Rectal smooth muscle tissue (tissue), 1 donor: Measurements from ENCODE around the gene WASL.
A peak's percentile ranks its signal among the peaks of the same experiment; 100 is the strongest.
"Not testable (repeated sequence)": the region's sequence is repeated elsewhere in the genome, so short reads cannot be mapped to it uniquely, and the experiment has no call there.

Source experiments
- H3K27ac ChIP-seq: one replicate; pipeline ENCODE4 v1.7.0; 2013; ENCODE audit warnings: low read depth, low read length, inconsistent platforms
- H3K27me3 ChIP-seq: one replicate; pipeline ENCODE4 v1.7.0; 2013; ENCODE audit warnings: low read length; ENCODE audit not compliant: control insufficient read depth, insufficient read depth
- H3K36me3 ChIP-seq: one replicate; pipeline ENCODE4 v1.7.0; 2013; ENCODE audit warnings: low read length; ENCODE audit not compliant: control insufficient read depth, insufficient read depth
- H3K4me1 ChIP-seq: one replicate; pipeline ENCODE4 v1.7.0; 2013; ENCODE audit warnings: low read length; ENCODE audit not compliant: control insufficient read depth, insufficient read depth
- H3K4me3 ChIP-seq: one replicate; pipeline ENCODE4 v1.7.0; 2013; ENCODE audit warnings: low read length
- H3K9ac ChIP-seq: one replicate; pipeline ENCODE4 v1.7.0; 2013; ENCODE audit warnings: low read length

The WASL gene

DNA sequence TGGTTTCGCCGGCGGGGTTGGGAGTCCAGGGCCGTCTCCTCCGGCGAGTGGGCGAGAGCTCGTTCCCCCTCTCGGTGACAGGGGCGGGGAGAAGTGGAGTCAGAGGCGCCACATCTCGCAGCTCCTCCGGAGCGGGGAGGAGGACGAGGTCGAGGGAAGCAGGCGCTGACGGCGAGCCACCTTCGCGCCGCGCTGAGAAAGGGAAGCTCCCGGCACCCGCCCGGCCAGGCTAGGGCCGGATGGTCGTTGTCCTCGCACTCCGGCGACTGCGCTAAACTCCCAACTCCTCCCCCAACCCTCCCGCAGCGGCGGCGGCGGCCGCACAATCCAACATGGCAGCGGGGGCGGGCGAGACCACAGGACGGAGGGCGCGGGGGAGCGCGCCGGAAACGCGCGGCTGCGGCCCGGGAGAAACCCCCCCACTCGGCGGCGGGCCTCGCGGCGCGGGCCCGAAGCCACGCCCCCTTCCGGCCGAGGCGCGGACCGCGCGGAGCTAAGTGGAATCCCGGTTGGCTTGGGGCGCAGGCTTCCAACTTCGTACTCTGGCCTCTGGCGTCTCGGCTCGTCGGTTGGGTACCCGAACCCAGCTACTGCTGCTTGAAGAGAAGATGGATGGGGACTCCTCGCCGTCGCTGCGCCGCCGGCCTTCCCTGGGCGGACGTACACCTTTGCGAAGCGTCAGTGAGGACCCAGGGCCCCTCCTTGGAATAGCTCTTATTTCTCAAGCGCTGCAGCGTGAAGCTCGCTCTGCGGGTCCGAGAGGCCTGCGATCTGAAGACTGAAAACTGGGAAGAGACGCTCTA lies at the start of gene WASL:
Gene WASL (minus strand): TSS at position 270 of the 803 bp plus-strand sequence. CDS start 269 bp downstream, at position 1.
- Histone ChIP-seq H3K36me3 (no peaks in the 10 kb centered on the region), H3K9ac (peak within 1 kb of the TSS; percentile 92), H3K27me3 (no peaks in the 10 kb centered on the region), H3K4me1 (peaks cover 26% of the 10 kb centered on the region), H3K27ac (peak within 1 kb of the TSS; percentile 94), H3K4me3 (peak within 1 kb of the TSS; percentile 89)

GRCh38 chr7:123797673-123798531 lies 49.1 kb upstream of the WASL start:
- H3K4me1 ChIP-seq, result no peaks in the 10 kb centered on the region
- H3K27ac ChIP-seq, result no peak overlapping the region
- no peak overlapping the region for H3K9ac ChIP-seq
- H3K4me3 ChIP-seq, result no peak overlapping the region
- H3K27me3 ChIP-seq, result no peaks in the 10 kb centered on the region
- H3K36me3 ChIP-seq, result no peaks in the 10 kb centered on the region

DNA sequence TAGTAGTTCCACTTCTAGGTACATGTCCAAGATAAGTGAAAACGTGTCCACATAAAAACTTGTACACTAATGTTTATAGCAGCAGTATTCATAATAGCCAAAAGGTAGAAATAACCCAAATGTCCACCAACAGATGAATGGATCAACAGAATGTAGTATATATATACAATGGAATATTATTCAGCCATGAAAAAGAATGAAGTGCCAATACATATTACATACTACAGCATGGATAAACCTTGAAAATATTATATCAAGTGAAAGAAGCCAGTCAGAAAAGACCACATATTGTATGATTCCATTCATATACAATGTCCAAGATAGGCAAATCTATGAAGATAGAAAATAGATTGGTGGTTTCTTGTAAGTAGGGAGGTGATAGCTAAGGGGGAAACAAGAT lies 47.8 kb upstream of the WASL start:
- Histone ChIP-seq H3K9ac (no peak overlapping the region), H3K27me3 (no peaks in the 10 kb centered on the region), H3K27ac (no peak overlapping the region), H3K4me1 (no peaks in the 10 kb centered on the region), H3K36me3 (no peaks in the 10 kb centered on the region), H3K4me3 (no peak overlapping the region)

DNA sequence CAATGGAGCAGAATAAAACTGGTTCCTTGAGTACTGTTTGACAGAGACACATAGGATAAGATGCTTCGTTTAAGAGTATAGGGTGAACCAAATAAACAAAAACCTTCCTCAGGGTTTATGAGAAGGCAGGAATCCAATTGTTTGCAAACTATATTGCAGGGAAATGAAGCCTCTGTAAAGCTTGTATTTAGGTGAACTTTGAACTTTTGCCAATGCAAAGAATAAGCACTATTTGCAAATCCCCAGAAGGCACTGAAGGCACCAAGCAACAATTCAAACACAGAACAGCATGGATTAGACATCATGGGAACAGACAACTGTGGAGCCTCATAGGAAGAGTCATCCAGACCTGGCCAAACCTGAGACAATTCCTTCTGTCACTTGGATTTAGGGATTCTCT lies 47.1 kb upstream of the WASL start:
- H3K36me3 ChIP-seq, result no peaks in the 10 kb centered on the region
- H3K4me3 ChIP-seq, result no peak overlapping the region
- H3K27ac ChIP-seq, result no peak overlapping the region
- H3K27me3 ChIP-seq, result no peaks in the 10 kb centered on the region
- no peaks in the 10 kb centered on the region for H3K4me1 ChIP-seq
- no peak overlapping the region for H3K9ac ChIP-seq

DNA sequence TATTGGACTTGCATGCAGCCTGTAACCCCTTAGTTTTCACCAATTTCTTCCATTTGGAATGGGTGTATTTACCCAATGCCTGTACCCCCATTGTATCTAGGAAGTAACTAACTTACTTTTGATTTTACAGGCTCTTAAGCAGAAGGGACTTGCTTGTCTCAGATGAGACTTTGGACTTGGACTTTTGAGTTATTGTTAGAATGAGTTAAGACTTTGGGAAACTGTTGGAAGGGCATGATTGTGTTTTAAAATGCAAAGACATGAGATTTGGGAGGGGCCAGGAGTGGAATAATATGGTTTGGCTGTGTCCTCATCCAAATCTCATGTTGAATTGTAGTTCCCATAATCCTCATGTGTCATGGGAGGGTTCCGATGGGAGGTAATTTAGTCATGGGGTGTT lies 46.3 kb upstream of the WASL start:
- H3K4me3 ChIP-seq, H3K4me1 ChIP-seq, H3K9ac ChIP-seq, H3K27ac ChIP-seq, H3K36me3 ChIP-seq, H3K27me3 ChIP-seq: not testable (repeated sequence)

DNA sequence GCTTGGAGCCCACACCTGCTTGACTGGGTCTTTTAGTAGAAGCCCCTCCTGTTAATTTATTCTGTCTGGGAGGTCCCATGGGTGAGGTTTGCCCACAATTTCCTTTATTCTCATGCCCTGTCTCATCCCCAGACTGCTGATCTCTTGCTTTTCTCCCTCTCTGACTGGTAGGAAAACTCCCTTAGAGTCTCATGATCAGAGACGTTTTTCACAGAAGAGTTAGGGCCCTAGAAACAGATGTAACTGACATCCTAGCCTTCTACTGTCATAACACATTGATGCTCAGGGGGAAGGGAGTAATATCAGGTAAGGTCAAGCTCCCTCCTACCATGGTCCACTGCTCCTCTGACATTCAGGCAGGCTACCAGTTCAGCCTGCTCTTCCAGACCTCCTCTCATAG lies 43.7 kb upstream of the WASL start:
- no peak overlapping the region for H3K9ac ChIP-seq
- no peaks in the 10 kb centered on the region for H3K4me1 ChIP-seq
- H3K27ac ChIP-seq, result no peak overlapping the region
- H3K36me3 ChIP-seq, result no peaks in the 10 kb centered on the region
- no peaks in the 10 kb centered on the region for H3K27me3 ChIP-seq
- no peak overlapping the region for H3K4me3 ChIP-seq

DNA sequence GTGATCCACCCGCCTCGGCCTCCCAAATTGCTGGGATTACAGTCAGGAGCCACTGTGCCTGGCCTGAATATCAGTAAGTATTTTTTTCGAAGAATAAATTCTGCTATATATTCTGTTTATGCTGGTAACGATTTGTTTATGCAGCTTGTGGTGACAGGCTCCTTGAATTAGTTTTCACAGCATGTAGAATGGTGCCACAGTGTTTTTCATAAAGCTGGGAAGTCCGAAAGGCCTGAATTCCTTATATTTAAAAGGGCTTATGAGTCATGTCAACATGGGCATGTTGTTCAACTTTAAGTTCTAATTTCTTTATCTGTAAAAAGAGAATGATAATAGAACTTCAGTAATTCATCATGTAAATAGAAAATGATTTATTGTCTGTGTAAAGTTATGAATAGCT lies 42.2 kb upstream of the WASL start:
- no peaks in the 10 kb centered on the region for H3K27me3 ChIP-seq
- no peaks in the 10 kb centered on the region for H3K4me1 ChIP-seq
- no peaks in the 10 kb centered on the region for H3K36me3 ChIP-seq
- H3K27ac ChIP-seq, result no peak overlapping the region
- H3K9ac ChIP-seq, result no peak overlapping the region
- H3K4me3 ChIP-seq, result no peak overlapping the region

GRCh38 chr7:123789817-123790216 lies 41.0 kb upstream of the WASL start:
- Histone ChIP-seq H3K27me3 (no peaks in the 10 kb centered on the region), H3K4me3 (no peak overlapping the region), H3K9ac (no peak overlapping the region), H3K4me1 (no peaks in the 10 kb centered on the region), H3K36me3 (no peaks in the 10 kb centered on the region), H3K27ac (no peak overlapping the region)

- no peaks in the 10 kb centered on the region for H3K27me3 ChIP-seq
- no peak overlapping the region for H3K4me3 ChIP-seq
- H3K4me1 ChIP-seq, result no peaks in the 10 kb centered on the region
- no peak overlapping the region for H3K9ac ChIP-seq
- H3K36me3 ChIP-seq, result no peaks in the 10 kb centered on the region
- H3K27ac ChIP-seq, result no peak overlapping the region
These were observed 40.5 kb upstream of the WASL start for GRCh38 chr7:123789206-123789784.

DNA sequence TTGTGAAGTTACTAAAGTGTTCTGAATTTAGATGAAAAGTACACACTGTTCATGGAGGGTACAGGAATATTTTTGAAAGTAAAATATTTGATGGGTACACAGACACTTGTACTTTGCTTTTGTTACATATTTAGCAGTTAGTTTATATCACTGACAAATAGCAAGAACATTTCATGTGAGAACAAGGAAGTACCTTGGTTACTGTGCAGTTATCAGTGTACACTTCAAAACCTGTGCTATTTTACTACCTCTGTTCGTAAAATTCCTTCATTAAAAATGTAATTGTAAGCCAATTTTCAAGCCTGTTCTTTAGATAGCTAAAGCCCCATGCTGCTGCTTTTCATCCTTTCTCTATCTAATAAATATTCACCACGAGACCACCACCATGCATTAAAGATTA lies 39.8 kb upstream of the WASL start:
- Histone ChIP-seq H3K27ac (no peak overlapping the region), H3K36me3 (no peaks in the 10 kb centered on the region), H3K9ac (no peak overlapping the region), H3K4me3 (no peak overlapping the region), H3K27me3 (no peaks in the 10 kb centered on the region), H3K4me1 (no peaks in the 10 kb centered on the region)

- Histone ChIP-seq H3K36me3 (no peaks in the 10 kb centered on the region), H3K27ac (no peak overlapping the region), H3K27me3 (no peaks in the 10 kb centered on the region), H3K9ac (no peak overlapping the region), H3K4me1 (no peaks in the 10 kb centered on the region), H3K4me3 (no peak overlapping the region)
These were observed 38.6 kb upstream of the WASL start for GRCh38 chr7:123787220-123788007.

DNA sequence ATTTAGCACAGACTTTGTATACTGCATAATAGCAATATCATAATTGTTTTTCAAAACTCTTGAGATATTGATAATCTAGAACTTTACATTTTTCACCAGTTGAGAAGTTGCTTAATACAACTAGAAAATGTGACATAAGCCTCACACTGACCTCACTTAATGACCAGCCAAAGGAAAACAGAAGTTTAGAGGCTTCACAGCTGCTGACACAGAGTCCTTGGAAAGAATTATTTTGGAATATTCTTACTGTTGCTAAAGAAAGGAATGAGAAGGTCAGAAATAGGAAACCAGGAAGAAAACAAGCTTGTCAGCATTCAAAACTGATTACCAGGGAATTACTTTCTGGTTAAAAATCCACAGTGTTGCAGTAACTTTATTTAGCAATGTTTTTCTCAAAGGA lies 35.5 kb upstream of the WASL start:
- Histone ChIP-seq H3K9ac (no peak overlapping the region), H3K27ac (no peak overlapping the region), H3K36me3 (no peaks in the 10 kb centered on the region), H3K27me3 (no peaks in the 10 kb centered on the region), H3K4me3 (no peak overlapping the region), H3K4me1 (no peaks in the 10 kb centered on the region)
